GM23338 (cell line): ENCODE measurements around the gene NRF1. TPM values are rescaled to one million over a fixed set of nuclear protein-coding genes. Genes with fewer than 3 reads are reported as not detected.

ENCODE experiments used
- ATAC-seq: fragments of 200-7000 bp; cut with Tn5 transposase; 3 replicates; pipeline ENCODE4 v1.9.1; 2020
- DNase-seq: peaks from one replicate; pipeline ENCODE4 v3.0.0-alpha.2; 2015; ENCODE audit warnings: low spot score
- H2AFZ ChIP-seq: fragments of 200-600 bp; sonication (generic); 2 replicates; pipeline ENCODE4 v1.8.0; 2016; ENCODE audit warnings: antibody characterized with exemption, mild to moderate bottlenecking, moderate library complexity
- H3F3A ChIP-seq: fragments of 200-600 bp; sonication (generic); replicated peaks from 2 replicates; pipeline ENCODE4 v1.8.0; 2017; ENCODE audit warnings: antibody characterized with exemption, mixed run types, low read depth
- H3K27ac ChIP-seq: fragments of 200-600 bp; sonication (generic); 2 replicates; pipeline ENCODE4 v1.6.1; 2016; ENCODE audit warnings: low read depth
- H3K27me3 ChIP-seq: fragments of 200-600 bp; sonication (generic); 2 replicates; pipeline ENCODE4 v1.8.0; 2016; ENCODE audit warnings: mild to moderate bottlenecking, mixed run types, moderate library complexity; ENCODE audit not compliant: insufficient read depth
- H3K36me3 ChIP-seq: fragments of 200-600 bp; sonication (generic); 2 replicates; pipeline ENCODE4 v1.8.0; 2016; ENCODE audit warnings: mild to moderate bottlenecking; ENCODE audit not compliant: insufficient read depth
- H3K4me1 ChIP-seq: fragments of 200-600 bp; sonication (generic); 2 replicates; pipeline ENCODE4 v1.8.0; 2016; ENCODE audit warnings: mild to moderate bottlenecking, moderate library complexity; ENCODE audit not compliant: insufficient read depth
- H3K4me2 ChIP-seq: fragments of 200-600 bp; sonication (generic); 2 replicates; pipeline ENCODE4 v1.7.1; 2017; ENCODE audit warnings: mixed run types
- H3K4me3 ChIP-seq: fragments of 200-600 bp; sonication (generic); 2 replicates; pipeline ENCODE4 v1.6.1; 2016; ENCODE audit warnings: mixed run types
- H3K79me2 ChIP-seq: fragments of 200-600 bp; sonication (generic); replicated peaks from 2 replicates; pipeline ENCODE4 v1.8.0; 2017; ENCODE audit warnings: mild to moderate bottlenecking; ENCODE audit not compliant: insufficient read depth
- H3K9me2 ChIP-seq: fragments of 200-600 bp; sonication (generic); 2 replicates; pipeline ENCODE4 v1.8.0; 2017; ENCODE audit not compliant: insufficient read depth
- H4K20me1 ChIP-seq: fragments of 200-600 bp; sonication (generic); replicated peaks from 2 replicates; pipeline ENCODE4 v1.8.0; 2017; ENCODE audit warnings: mild to moderate bottlenecking; ENCODE audit not compliant: insufficient read depth
- H3K27ac Mint-ChIP-seq: 2 replicates; pipeline ENCODE4 v1.8.0; 2020; ENCODE audit warnings: inconsistent platforms, mild to moderate bottlenecking, moderate library complexity, mixed read lengths
- H3K27me3 Mint-ChIP-seq: 3 replicates; pipeline ENCODE4 v1.8.0; 2022; ENCODE audit warnings: low read depth, mild to moderate bottlenecking, moderate library complexity, mixed read lengths, inconsistent platforms; ENCODE audit not compliant: insufficient read depth, poor library complexity
- H3K36me3 Mint-ChIP-seq: 3 replicates; pipeline ENCODE4 v1.8.0; 2021; ENCODE audit warnings: low read depth, mild to moderate bottlenecking, inconsistent platforms, moderate library complexity, mixed read lengths
- H3K4me1 Mint-ChIP-seq: 3 replicates; pipeline ENCODE4 v1.8.0; 2020; ENCODE audit warnings: mild to moderate bottlenecking, inconsistent platforms, mixed read lengths
- H3K4me3 Mint-ChIP-seq: 3 replicates; pipeline ENCODE4 v1.8.0; 2021; ENCODE audit warnings: moderate library complexity, mild to moderate bottlenecking, inconsistent platforms, mixed read lengths
- H3K9me3 Mint-ChIP-seq: 3 replicates; pipeline ENCODE4 v1.8.0; 2020; ENCODE audit warnings: moderate library complexity, mild to moderate bottlenecking, inconsistent platforms, mixed read lengths
- CTCF ChIP-seq, 2 experiments: fragments of 200-600 bp in 1 of 2; sonication (generic) in 1 of 2; conservative IDR thresholded peaks; 2 replicates each; pipeline versions ENCODE4 v1.5.1 to v1.6.1; 2016 to 2017; ENCODE audit warnings: antibody characterized with exemption in 2 of 2, low read depth in 2 of 2, mild to moderate bottlenecking in 2 of 2, moderate library complexity in 1 of 2
- ETS1 ChIP-seq: IDR thresholded peaks from 2 replicates; pipeline ENCODE4 v1.6.1; 2016; ENCODE audit warnings: antibody characterized with exemption
- EZH2 ChIP-seq: fragments of 200-600 bp; sonication (generic); IDR thresholded peaks from one replicate; pipeline ENCODE4 v1.8.0; 2017; ENCODE audit warnings: antibody characterized with exemption, mild to moderate bottlenecking, low read depth; ENCODE audit not compliant: unreplicated experiment
- EZH2phosphoT487 ChIP-seq: fragments of 200-600 bp; sonication (generic); IDR thresholded peaks from one replicate; pipeline ENCODE4 v1.8.1; 2018; ENCODE audit warnings: antibody characterized with exemption; ENCODE audit not compliant: unreplicated experiment
- NANOG ChIP-seq: IDR thresholded peaks from 2 replicates; pipeline ENCODE4 v1.6.1; 2016; ENCODE audit warnings: antibody characterized with exemption, borderline replicate concordance
- STAT1 ChIP-seq: IDR thresholded peaks from one replicate; pipeline ENCODE4 v1.6.1; 2016; ENCODE audit warnings: antibody characterized with exemption; ENCODE audit not compliant: unreplicated experiment
- polyA plus RNA-seq: library from polyadenylated mRNA; unstranded; fragments of >200 nt; fragmentation: Nextera tagmentation; extraction: Ambion mirVana; gene quantifications from 2 replicates; pipeline ENCODE4 v1.2.1, GENCODE V29; 2016
- total RNA-seq: library from RNA; depleted of rRNA; stranded (reverse); fragments of >200 nt; shearing (Covaris generic); gene quantifications from 2 replicates; pipeline ENCODE4 v1.2.3, GENCODE V29; 2014

Gene NRF1
- total and polyA plus RNA-seq, 2 experiments from 2014 or later, result 5.3 to 24.6 TPM

- peaks cover 5% of the 10 kb centered on the region; the same call in 2 of the 3 replicates for H3K36me3 Mint-ChIP-seq
- Histone ChIP-seq H3K9me2 (no peaks in the 10 kb centered on the region), H3K36me3 (no peaks in the 10 kb centered on the region; the same call in 1 of the 2 replicates), H3F3A (peaks cover 51% of the 10 kb centered on the region), H3K79me2 (peaks cover 11% of the 10 kb centered on the region), H3K4me1 (peaks cover 50% of the 10 kb centered on the region), H2AFZ (peak overlapping the region; percentile 76), H4K20me1 (peaks cover 15% of the 10 kb centered on the region), H3K4me3 (peak overlapping the region; percentile 93), H3K27ac (no peak overlapping the region), H3K27me3 (peaks cover 86% of the 10 kb centered on the region), H3K4me2 (peak overlapping the region; percentile 100)
- peak; percentile 80 for TF ChIP-seq EZH2phosphoT487
- no peak for TF ChIP-seq NANOG
- TF ChIP-seq EZH2, result peak; percentile 92
- peaks cover 84% of the 10 kb centered on the region for H3K27me3 Mint-ChIP-seq
- H3K27ac Mint-ChIP-seq, result no peak overlapping the region
- DNase-seq (no peak), ATAC-seq (no peak)
- H3K4me3 Mint-ChIP-seq, result peak overlapping the region; percentile 72
- H3K4me1 Mint-ChIP-seq, result peaks cover 48% of the 10 kb centered on the region
- peaks cover 5% of the 10 kb centered on the region; the same call in 2 of the 3 replicates for H3K9me3 Mint-ChIP-seq
These were observed 171.5 kb downstream of the NRF1 start for GRCh38 chr7:129782818-129783583.

- Histone ChIP-seq H3K27me3 (peaks cover 86% of the 10 kb centered on the region), H4K20me1 (peaks cover 11% of the 10 kb centered on the region), H3K9me2 (no peaks in the 10 kb centered on the region), H3K4me2 (peak overlapping the region; percentile 100), H3K79me2 (peaks cover 5% of the 10 kb centered on the region), H3K36me3 (no peaks in the 10 kb centered on the region; the same call in 1 of the 2 replicates), H3K27ac (no peak overlapping the region), H3F3A (peaks cover 51% of the 10 kb centered on the region), H2AFZ (peak overlapping the region; percentile 76; the same call in 1 of the 2 replicates), H3K4me1 (peaks cover 44% of the 10 kb centered on the region), H3K4me3 (peak overlapping the region; percentile 93)
- TF ChIP-seq NANOG (no peak), EZH2 (peak; percentile 72), EZH2phosphoT487 (no peak), STAT1 (no peak)
- H3K4me1 Mint-ChIP-seq, result peaks cover 46% of the 10 kb centered on the region
- peaks cover 5% of the 10 kb centered on the region; the same call in 2 of the 3 replicates for H3K9me3 Mint-ChIP-seq
- no peaks in the 10 kb centered on the region; the same call in 2 of the 3 replicates for H3K36me3 Mint-ChIP-seq
- DNase-seq (no peak), ATAC-seq (no peak)
- no peak overlapping the region for H3K27ac Mint-ChIP-seq
- peak overlapping the region; percentile 48 for H3K4me3 Mint-ChIP-seq
- peaks cover 84% of the 10 kb centered on the region for H3K27me3 Mint-ChIP-seq
These were observed 172.0 kb downstream of the NRF1 start for GRCh38 chr7:129783584-129783919.

GRCh38 chr7:129784437-129784782, 172.9 kb downstream of the NRF1 start:
- DNase-seq, result no peak
- no peak overlapping the region for H3K27ac Mint-ChIP-seq
- TF ChIP-seq EZH2 (peak; percentile 86), STAT1 (no peak), ETS1 (no peak), CTCF (conservative IDR thresholded peaks at IDR 0.05; ENCODE audit: low read depth in 2 of 2) (no peak)

More at GRCh38 chr7:129784437-129784782, 172.9 kb downstream of the NRF1 start:
- Mint-ChIP-seq H3K4me1 (peaks cover 46% of the 10 kb centered on the region), H3K4me3 (no peak overlapping the region; the same call in 2 of the 3 replicates), H3K36me3 (no peaks in the 10 kb centered on the region; the same call in 2 of the 3 replicates), H3K27me3 (peaks cover 87% of the 10 kb centered on the region), H3K9me3 (peaks cover 5% of the 10 kb centered on the region; the same call in 2 of the 3 replicates)
- peaks cover 44% of the 10 kb centered on the region for H3K4me1 ChIP-seq
- H3K36me3 ChIP-seq, result no peaks in the 10 kb centered on the region; the same call in 1 of the 2 replicates
- H3K79me2 ChIP-seq, result no peaks in the 10 kb centered on the region
- peaks cover 86% of the 10 kb centered on the region for H3K27me3 ChIP-seq
- peaks cover 51% of the 10 kb centered on the region for H3F3A ChIP-seq
- peaks cover 11% of the 10 kb centered on the region for H4K20me1 ChIP-seq
- H3K9me2 ChIP-seq, result no peaks in the 10 kb centered on the region
- H3K4me2 ChIP-seq, result peak overlapping the region; percentile 78
- peak overlapping the region; percentile 56 for H3K4me3 ChIP-seq
- no peak for ATAC-seq
- no peak overlapping the region for H3K27ac ChIP-seq
- no peak overlapping the region for H2AFZ ChIP-seq
